IPS-18a (cell line): ENCODE measurements around the gene CDH23.

Experiments used
- H3K27ac ChIP-seq: one replicate; pipeline ENCODE4 v1.5.1; 2013; ENCODE audit warnings: low read length
- H3K27me3 ChIP-seq: one replicate; pipeline ENCODE4 v1.6.1; 2013; ENCODE audit warnings: mild to moderate bottlenecking, low read length; ENCODE audit not compliant: control insufficient read depth, insufficient read depth
- H3K36me3 ChIP-seq: one replicate; pipeline ENCODE4 v1.6.1; 2013; ENCODE audit warnings: low read depth, low read length; ENCODE audit not compliant: control insufficient read depth
- H3K4me1 ChIP-seq: one replicate; pipeline ENCODE4 v1.6.1; 2013; ENCODE audit warnings: low read depth, low read length; ENCODE audit not compliant: control insufficient read depth
- H3K4me3 ChIP-seq: one replicate; pipeline ENCODE4 v1.5.1; 2013; ENCODE audit warnings: low read length
- H3K9ac ChIP-seq: one replicate; pipeline ENCODE4 v1.6.1; 2013; ENCODE audit warnings: mild to moderate bottlenecking, low read length, moderate library complexity
- H3K9me3 ChIP-seq: one replicate; pipeline ENCODE4 v1.6.1; 2013; ENCODE audit warnings: low read depth, low read length; ENCODE audit not compliant: control insufficient read depth

Gene CDH23

GRCh38 chr10:71501402-71501801, 104.7 kb downstream of the CDH23 start:
- Histone ChIP-seq H3K27me3 (peaks cover 27% of the 10 kb centered on the region), H3K9ac (no peak overlapping the region), H3K9me3 (no peaks in the 10 kb centered on the region), H3K4me1 (peaks cover 15% of the 10 kb centered on the region), H3K4me3 (no peak overlapping the region), H3K36me3 (no peaks in the 10 kb centered on the region), H3K27ac (no peak overlapping the region)

DNA sequence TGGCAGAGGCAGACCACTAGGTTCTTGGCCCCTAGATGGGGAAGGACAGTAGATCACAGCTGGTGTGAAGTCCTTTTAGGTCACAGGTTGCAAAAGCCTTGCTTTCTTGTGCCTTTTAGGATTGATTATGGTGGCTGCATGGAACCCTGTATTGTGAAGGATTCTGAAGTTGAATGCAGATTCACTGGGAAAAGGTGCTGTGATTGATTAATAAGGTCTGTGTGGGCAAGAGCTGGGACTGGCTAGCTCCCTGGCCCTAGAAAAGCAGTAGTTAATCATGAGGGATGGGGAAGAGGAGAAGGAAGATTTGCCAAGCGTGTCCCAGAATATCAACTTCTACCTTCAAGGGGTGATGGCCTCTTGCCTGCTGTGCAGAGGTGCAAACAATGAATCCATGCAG, 105.5 kb downstream of the CDH23 start:
- no peak overlapping the region for H3K9ac ChIP-seq
- no peaks in the 10 kb centered on the region for H3K36me3 ChIP-seq
- H3K27me3 ChIP-seq = peaks cover 19% of the 10 kb centered on the region
- peaks cover 8% of the 10 kb centered on the region for H3K4me1 ChIP-seq
- H3K4me3 ChIP-seq = no peak overlapping the region
- H3K27ac ChIP-seq = no peak overlapping the region
- no peaks in the 10 kb centered on the region for H3K9me3 ChIP-seq

DNA sequence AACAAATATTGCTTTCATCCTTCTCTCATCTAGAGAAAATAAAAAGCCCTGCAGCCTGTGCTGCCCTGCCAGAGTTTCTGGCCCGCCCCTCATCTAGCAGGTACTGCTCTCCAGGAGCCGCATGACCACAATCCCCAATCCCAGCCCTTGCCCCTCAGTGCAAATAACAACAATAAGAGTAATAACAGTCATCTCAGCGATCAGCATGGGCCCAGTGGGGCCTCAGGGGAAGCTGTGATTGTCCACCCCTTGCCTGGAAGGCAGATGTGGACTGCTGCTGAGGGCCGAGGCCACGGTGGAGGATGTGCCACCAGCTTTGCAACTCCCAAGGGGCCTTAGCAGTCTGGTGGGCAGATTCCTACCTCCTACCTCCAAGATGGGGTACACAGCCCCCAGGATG, 106.1 kb downstream of the CDH23 start:
- Histone ChIP-seq H3K27ac (no peak overlapping the region), H3K27me3 (peaks cover 13% of the 10 kb centered on the region), H3K36me3 (no peaks in the 10 kb centered on the region), H3K4me3 (no peak overlapping the region), H3K9ac (no peak overlapping the region), H3K9me3 (no peaks in the 10 kb centered on the region), H3K4me1 (peaks cover 6% of the 10 kb centered on the region)

DNA sequence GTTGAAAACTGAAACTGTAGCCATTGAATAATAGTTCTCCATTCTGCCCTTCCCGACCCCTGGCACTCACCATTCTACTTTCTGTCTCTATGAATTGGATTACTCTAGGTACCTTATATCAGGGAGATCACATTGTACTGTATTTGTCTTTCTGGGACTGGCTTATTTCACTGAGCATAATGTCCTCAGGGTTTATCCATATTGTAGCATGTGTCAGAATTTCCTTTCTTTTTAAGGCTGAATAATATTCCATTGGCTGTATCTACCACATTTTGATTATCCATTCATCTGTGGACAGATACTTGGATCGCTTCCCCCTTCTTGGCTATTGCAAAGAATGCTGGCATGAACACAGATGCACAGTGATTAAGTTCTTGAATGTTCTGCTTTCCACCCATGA, 107.4 kb downstream of the CDH23 start:
- peaks cover 6% of the 10 kb centered on the region for H3K4me1 ChIP-seq
- H3K36me3 ChIP-seq = no peaks in the 10 kb centered on the region
- no peaks in the 10 kb centered on the region for H3K9me3 ChIP-seq
- no peaks in the 10 kb centered on the region for H3K27me3 ChIP-seq
- no peak overlapping the region for H3K9ac ChIP-seq
- no peak overlapping the region for H3K27ac ChIP-seq
- no peak overlapping the region for H3K4me3 ChIP-seq

DNA sequence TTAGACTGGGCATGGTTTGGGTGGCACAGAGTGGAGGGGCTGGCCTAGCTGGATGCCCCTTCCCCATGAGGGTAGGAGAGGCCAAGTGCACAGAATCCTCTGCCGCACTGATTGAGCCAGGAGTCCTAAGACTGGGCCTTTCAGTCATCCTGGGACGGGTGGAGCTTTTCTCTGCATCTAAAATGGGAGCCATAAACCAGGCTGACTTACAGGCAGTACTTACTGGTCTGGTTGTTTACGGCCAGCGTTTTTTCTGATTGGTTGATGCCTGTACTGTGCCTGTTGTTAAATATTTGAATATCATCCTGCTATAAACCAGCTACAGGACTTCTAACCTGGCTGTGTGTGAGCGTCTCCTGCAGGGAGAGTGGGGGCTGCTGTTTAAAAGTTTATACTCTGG, 107.8 kb downstream of the CDH23 start:
- H3K27ac ChIP-seq = no peak overlapping the region
- no peaks in the 10 kb centered on the region for H3K9me3 ChIP-seq
- no peak overlapping the region for H3K4me3 ChIP-seq
- no peak overlapping the region for H3K9ac ChIP-seq
- H3K27me3 ChIP-seq = no peaks in the 10 kb centered on the region
- H3K4me1 ChIP-seq = peaks cover 6% of the 10 kb centered on the region
- H3K36me3 ChIP-seq = no peaks in the 10 kb centered on the region

DNA sequence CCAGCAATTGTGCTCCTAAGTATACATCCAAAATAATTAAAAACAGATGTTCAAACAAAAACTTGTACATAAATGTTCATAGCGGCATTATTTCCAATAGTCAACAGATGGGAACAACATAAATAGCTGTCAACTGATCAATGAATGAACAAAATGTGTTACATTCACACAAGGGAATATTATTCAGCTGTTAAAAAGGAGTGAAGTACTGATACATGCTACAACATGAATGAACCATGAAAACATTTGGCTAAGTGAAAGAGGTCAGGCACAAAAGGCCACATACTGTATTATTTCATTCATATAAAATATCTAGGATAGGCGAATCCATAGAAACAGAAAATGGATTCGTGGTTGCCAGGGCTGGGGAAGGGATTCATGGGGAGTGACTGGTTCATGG, 109.1 kb downstream of the CDH23 start:
- Histone ChIP-seq H3K27me3 (no peaks in the 10 kb centered on the region), H3K4me1 (peaks cover 6% of the 10 kb centered on the region)

DNA sequence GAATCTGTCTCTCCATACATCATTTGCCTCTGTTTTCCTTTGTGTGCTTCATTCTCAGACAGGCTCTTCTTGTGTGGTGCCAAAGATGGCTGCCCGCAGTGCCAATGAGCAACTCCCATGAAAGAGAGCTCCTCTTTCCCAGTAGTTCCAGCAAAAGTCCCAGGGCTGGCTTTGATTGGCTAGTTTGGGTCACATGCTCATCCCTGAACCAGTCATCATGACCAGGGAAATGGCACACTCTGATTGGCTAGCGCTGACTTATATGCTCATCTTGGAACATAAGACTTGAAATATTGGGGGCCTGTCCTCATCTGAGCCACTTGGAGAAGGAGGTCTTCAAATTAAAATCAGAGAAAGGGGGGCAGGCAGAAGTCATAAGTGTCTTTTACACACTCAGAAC, 112.7 kb downstream of the CDH23 start:
- Histone ChIP-seq H3K9me3 (no peaks in the 10 kb centered on the region), H3K27ac (no peak overlapping the region), H3K4me3 (no peak overlapping the region), H3K4me1 (no peaks in the 10 kb centered on the region), H3K27me3 (no peaks in the 10 kb centered on the region), H3K9ac (no peak overlapping the region), H3K36me3 (no peaks in the 10 kb centered on the region)

More for the DNA sequence above, 109.1 kb downstream of the CDH23 start:
- H3K9me3 ChIP-seq = no peaks in the 10 kb centered on the region
- H3K27ac ChIP-seq = no peak overlapping the region
- no peaks in the 10 kb centered on the region for H3K36me3 ChIP-seq
- H3K4me3 ChIP-seq = no peak overlapping the region
- H3K9ac ChIP-seq = no peak overlapping the region

DNA sequence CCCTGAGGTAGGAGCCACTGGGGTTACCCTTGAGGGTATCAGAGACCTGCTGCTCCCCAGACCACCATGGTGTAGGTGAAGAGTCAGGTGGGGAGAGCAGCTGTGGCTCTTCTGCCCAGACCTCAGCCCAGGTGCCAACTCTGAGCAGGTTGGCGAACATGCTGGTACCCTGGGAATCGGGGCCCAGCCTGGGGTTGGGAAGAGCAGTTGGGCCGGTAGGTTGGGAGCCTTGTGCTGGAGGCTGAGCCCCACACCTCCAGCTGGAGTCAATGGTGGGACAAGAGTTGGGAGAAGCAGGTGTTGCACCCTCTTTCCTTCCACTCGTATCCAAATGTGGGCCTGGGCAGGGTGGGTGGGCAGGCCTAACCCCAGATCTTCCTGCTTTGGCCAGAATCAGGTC, 114.5 kb downstream of the CDH23 start:
- H3K4me1 ChIP-seq = no peaks in the 10 kb centered on the region
- no peak overlapping the region for H3K9ac ChIP-seq
- no peaks in the 10 kb centered on the region for H3K36me3 ChIP-seq
- no peaks in the 10 kb centered on the region for H3K9me3 ChIP-seq
- H3K4me3 ChIP-seq = no peak overlapping the region
- no peak overlapping the region for H3K27ac ChIP-seq
- no peaks in the 10 kb centered on the region for H3K27me3 ChIP-seq

DNA sequence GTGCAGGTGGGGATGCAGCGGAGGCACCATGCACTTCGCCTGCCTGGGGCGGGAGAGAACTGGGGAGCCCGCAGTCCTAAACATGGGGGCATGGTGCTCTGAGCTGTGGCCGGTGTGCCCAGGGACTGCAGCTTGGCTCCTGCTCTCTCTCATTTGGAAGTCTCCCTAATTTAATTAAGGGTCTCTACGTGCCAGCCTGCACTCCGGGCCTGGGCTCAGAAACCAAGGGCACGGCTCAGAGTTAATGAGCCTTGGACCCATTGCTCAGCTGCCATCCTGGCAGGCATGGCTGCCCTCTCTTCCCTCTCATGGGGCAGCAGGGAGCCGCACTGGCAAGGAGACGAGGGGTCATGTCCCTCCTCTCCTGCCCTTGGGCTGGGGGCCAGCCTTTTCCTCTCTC, 115.6 kb downstream of the CDH23 start:
- H3K9ac ChIP-seq = no peak overlapping the region
- no peaks in the 10 kb centered on the region for H3K27me3 ChIP-seq
- no peaks in the 10 kb centered on the region for H3K36me3 ChIP-seq
- no peak overlapping the region for H3K4me3 ChIP-seq
- no peaks in the 10 kb centered on the region for H3K4me1 ChIP-seq
- H3K9me3 ChIP-seq = no peaks in the 10 kb centered on the region
- H3K27ac ChIP-seq = no peak overlapping the region

- Histone ChIP-seq H3K9ac (no peak overlapping the region), H3K36me3 (no peaks in the 10 kb centered on the region), H3K4me1 (no peaks in the 10 kb centered on the region), H3K27ac (no peak overlapping the region), H3K9me3 (no peaks in the 10 kb centered on the region), H3K4me3 (no peak overlapping the region), H3K27me3 (no peaks in the 10 kb centered on the region)
Observed at GRCh38 chr10:71512761-71513539, 116.2 kb downstream of the CDH23 start.

DNA sequence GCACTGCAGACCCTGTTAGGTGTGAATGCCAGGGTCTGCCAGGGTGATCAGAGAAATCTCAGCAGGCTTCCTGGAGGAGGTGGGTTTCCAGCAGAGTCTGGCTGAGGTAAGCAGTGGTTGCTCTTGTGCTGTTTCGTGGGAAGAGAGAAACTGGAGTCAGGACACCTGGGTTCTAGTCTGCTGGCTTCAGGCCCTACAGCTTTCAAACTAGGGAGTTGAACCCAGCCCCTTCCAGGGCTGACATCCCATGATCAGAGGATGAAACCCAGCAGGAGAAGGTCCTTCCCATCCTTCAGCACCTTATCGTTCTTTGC, 116.8 kb downstream of the CDH23 start:
- no peak overlapping the region for H3K4me3 ChIP-seq
- no peaks in the 10 kb centered on the region for H3K36me3 ChIP-seq
- H3K9ac ChIP-seq = no peak overlapping the region
- no peaks in the 10 kb centered on the region for H3K27me3 ChIP-seq
- no peaks in the 10 kb centered on the region for H3K9me3 ChIP-seq
- H3K27ac ChIP-seq = no peak overlapping the region
- no peaks in the 10 kb centered on the region for H3K4me1 ChIP-seq

GRCh38 chr10:71513936-71514335, 117.2 kb downstream of the CDH23 start:
- no peaks in the 10 kb centered on the region for H3K4me1 ChIP-seq
- H3K27me3 ChIP-seq = no peaks in the 10 kb centered on the region
- H3K9me3 ChIP-seq = no peaks in the 10 kb centered on the region
- H3K36me3 ChIP-seq = no peaks in the 10 kb centered on the region
- H3K9ac ChIP-seq = no peak overlapping the region
- H3K27ac ChIP-seq = no peak overlapping the region
- H3K4me3 ChIP-seq = no peak overlapping the region
